H54 (cell line): Measurements from ENCODE around the gene TMEM222.

ENCODE experiments used
- DNase-seq: peaks from one replicate; pipeline ENCODE4 v3.0.0; 2011; ENCODE audit warnings: low spot score, mixed read lengths; ENCODE audit not compliant: insufficient read length
- FAIRE-seq: peaks from 3 replicates; lab custom pipeline; 2011; peaks lifted over from hg19 to GRCh38; lab: Jason Lieb, UNC
- POLR2A ChIP-seq: IDR thresholded peaks from 2 replicates; pipeline ENCODE4 v1.6.1; 2011; ENCODE audit warnings: low read depth, mild to moderate bottlenecking, low read length

The TMEM222 gene

DNA sequence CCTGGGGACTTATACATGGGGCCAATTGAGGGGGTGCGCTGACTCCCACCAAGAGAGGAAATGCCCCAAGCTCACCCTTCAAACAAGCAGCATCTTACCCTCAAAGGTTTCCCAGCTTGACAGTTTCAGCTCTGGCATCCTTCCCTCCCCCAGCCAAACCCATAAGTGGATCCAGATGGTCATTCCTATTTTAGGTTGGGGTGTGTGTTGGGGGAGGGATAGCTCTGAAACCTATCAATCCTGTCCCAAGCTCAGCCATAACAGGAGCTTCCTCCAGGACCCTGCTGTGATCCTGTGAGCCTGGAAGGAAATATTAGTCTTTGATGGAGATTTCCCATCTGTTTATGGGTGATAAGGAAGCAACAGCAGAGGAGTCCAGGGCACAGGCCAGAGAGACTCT is 3.4 kb upstream of the TMEM222 start:
- no peak for TF ChIP-seq POLR2A
- DNase-seq (no peak), FAIRE-seq (no peak)

DNA sequence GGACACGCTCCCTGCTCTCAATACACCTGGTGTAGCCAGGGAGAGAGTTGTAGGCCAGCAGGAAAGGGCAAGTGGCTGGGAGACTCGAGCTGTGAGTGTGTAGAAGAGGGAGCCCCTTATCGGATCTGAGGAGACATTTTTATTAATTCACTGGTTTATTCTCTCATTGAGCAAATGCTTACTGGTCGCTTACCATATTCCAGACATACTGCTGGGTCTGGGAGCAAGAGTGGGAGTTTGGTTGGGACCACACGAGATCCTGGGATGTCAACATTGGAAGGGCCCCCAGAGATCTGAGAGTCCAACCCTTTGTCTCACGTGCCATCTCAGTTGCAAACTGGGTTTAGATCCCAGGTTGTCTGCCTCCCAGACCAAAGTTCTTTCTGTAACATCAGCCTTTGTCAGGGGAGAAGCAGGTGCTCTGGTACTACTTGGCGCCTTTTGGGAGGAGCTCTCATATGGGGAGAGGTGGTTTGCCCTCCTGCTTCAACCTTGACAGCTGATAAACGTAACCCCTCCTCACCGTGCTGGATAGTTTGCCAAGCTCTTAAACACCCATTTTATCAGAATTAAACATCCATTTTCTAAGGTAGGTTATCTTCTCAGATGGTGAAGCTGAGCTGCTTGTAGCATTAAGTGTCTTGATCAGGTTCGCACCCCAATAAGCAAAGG is 742 bp downstream of the TMEM222 start:
- no peak for TF ChIP-seq POLR2A
- DNase-seq (no peak), FAIRE-seq (no peak)

DNA sequence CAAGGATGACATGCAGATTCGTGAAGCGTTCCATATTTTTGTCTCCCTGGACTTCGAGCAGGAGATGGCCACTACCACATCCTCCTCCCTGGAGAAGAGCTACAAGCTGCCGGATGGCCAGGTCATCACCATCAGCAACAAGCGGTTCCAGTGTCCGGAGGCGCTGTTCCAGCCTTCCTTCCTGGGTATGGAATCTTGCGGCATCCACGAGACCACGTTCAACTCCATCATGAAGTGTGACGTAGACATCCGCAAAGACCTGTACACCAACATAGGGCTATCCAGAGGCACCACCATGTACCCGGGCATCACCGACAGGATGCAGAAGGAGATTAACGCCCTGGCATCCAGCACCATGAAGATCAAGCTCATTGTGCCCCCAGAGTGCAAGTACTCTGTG is 3.3 kb downstream of the TMEM222 start:
- FAIRE-seq (no peak), DNase-seq (no peak)
- no peak for TF ChIP-seq POLR2A

DNA sequence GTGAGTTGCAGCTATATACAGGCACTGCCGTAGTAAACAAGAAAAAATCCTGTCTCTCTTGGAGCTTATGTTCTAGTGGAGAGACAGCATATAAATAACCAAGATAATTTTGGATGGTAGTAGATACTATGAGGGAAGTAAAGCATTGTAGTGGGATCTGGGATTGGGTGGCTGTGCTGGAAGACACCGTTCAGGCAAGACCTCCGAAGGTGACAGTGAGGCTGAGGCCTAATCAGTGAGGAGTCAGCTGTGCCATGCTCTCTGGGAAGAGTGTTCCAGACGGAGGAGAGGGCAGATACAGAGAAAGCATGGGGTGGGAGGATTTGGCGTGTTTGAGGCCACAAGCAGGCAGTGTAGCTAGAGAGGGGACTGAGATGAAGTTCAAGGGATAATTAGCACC is 6.0 kb downstream of the TMEM222 start:
- TF ChIP-seq POLR2A: no peak
- DNase-seq (no peak), FAIRE-seq (no peak)

DNA sequence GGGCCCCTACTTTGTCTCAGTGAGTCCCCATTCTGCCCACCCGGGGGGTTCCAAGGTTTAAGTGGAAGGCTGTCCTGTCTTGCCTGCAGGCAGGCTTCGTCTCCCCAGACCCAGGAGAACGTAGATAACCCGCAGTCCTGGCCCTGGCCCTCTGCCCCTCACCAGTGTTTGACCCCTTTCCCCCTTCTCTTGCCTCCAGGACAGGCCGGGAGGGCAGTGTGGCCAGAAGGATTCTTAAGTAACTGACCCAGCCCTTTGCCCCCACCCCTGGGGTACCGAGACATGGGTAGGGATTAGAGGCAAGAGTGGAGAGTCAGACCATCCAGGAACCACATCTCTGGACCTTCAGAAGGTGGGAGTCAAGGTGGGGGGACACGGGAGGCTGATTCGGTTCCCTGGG is 8.8 kb downstream of the TMEM222 start:
- no peak for FAIRE-seq
- TF ChIP-seq POLR2A: no peak
- DNase-seq: no peak

DNA sequence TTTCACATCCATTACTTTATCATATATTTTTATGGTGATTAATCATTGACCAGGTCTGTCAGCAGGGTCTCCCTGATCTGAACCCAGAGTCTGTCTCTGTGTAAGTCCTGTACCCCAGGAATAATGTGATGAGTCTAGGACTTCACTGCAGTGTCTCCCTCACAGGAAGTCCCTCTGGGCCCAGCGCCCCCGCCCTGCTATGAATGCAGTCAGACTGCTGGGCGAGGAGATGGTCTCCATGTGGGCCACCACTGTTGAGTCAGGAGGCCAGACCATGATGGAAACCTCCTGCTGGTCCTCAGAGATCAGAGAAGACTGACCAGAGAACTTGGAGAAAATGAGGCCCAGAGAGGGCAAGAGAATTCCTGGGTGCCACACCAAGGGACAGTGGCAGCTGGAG is 9.5 kb downstream of the TMEM222 start:
- TF ChIP-seq POLR2A: no peak
- DNase-seq (no peak), FAIRE-seq (no peak)

- DNase-seq (no peak), FAIRE-seq (no peak)
- TF ChIP-seq POLR2A: no peak
Observed at GRCh38 chr1:27331922-27332321, 10.0 kb downstream of the TMEM222 start.

GRCh38 chr1:27332536-27333281 is 10.7 kb downstream of the TMEM222 start:
- no peak for TF ChIP-seq POLR2A
- no peak for FAIRE-seq
- no peak for DNase-seq

DNA sequence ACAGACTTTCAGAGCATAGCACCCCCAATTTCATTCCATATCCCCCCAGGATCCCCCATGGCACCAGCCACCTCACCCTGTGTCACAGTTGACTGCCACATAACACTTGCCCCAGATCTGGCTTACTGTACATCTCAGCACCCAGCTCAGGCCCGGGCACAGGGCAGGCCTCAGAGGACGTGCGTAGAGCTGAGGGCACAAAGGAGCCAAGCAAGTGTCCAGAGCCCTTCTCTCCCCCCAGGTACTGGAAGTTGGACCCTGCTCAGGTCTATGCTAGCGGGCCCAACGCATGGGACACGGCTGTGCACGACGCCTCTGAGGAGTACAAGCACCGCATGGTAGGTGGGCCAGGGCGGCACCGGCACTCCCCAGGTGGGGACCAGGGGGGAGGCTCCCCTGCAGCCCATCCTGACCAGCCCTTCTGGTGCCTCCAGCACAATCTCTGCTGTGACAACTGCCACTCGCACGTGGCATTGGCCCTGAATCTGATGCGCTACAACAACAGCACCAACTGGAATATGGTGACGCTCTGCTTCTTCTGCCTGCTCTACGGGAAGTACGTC is 11.8 kb downstream of the TMEM222 start:
- FAIRE-seq (no peak), DNase-seq (no peak)
- TF ChIP-seq POLR2A: no peak

DNA sequence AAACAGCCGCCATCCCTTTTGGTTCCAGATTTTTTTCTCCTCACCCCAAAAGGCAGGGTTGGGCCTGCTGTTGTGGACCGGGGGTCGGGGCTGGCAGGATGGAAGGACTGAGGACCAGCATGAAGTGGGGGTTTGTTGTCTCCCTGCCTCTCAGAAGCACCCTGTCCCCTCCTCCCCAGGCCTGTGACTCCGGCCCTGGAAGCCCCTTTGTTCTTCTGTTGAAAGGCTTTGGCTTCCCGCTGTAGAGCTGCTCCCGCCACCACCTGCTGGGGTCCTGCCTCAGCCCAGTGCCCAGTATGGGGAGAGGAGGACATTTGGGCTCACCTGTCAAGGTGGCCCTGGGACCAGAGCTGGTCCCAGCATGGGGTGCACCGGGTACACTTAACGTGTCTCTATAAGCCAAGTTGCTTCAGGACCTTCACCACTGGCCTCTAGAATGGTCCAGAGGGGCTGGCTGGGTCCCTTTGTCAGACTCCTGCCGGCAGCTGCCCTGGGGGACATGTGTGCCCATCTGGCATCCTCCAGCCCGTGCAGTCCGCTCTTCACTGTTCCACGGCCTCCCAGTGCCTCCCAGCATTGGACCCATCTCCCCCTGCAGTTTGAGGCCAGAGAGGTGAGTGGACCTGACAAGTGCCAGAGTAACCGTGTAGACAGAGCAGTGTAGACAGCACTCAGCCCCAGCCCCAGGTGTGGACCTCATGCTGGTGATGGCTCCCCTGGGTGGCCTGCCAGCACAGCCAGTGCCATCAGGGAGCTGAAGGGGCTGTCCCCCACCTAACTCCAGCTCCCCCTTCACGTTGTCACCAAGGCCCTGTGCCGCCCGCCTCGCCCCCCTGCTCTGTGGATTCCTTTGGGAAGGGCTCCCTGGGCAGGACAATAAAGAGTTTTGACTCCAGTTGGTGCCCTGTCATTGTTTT is 13.8 kb downstream of the TMEM222 start:
- no peak for DNase-seq
- no peak for FAIRE-seq
- TF ChIP-seq POLR2A: no peak

GRCh38 chr1:27336756-27337155 is 14.8 kb downstream of the TMEM222 start:
- DNase-seq (no peak), FAIRE-seq (no peak)
- no peak for TF ChIP-seq POLR2A

GRCh38 chr1:27338751-27339150 is 16.8 kb downstream of the TMEM222 start:
- TF ChIP-seq POLR2A: no peak
- FAIRE-seq: no peak
- no peak for DNase-seq

DNA sequence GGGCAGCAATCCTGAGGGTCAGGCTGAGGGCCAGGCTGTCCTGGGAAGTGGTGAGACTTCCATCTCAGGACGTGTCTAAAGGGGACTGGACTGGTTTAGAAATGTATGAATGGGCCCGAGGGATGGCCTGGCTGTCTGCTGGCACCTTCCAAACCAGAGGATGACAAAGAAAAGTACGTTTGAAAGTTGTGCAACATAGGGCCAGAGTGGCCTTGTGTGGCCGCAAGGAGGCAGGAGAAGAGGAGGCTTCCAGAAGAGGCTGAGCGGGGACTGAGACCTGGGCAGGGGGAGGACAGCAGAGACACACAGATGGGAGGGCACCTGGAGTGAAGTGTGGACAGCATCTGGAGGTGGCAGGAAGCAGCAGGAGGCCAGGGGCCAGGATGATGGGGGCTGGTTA is 17.2 kb downstream of the TMEM222 start:
- no peak for TF ChIP-seq POLR2A
- no peak for DNase-seq
- FAIRE-seq: no peak
